CD14-positive monocyte (primary cell): ENCODE data around the gene SFRP5. TPM values are rescaled to one million over a fixed set of nuclear protein-coding genes. Genes with fewer than 3 reads are reported as not detected.

Experiments
- DNase-seq, 3 donors: peaks; one replicate each; pipeline ENCODE4 v3.0.0-alpha.2; 2011 to 2022
- H2AFZ ChIP-seq: 2 replicates; pipeline ENCODE4 v1.6.0; 2012; ENCODE audit warnings: mild to moderate bottlenecking, low read depth, low read length, inconsistent platforms; ENCODE audit not compliant: insufficient read depth, poor library complexity, severe bottlenecking
- H3K27ac ChIP-seq, 2 donors: 1 replicate in 1 of 2; 2 replicates in 1 of 2; pipeline ENCODE4 v1.5.1; 2012 to 2013; ENCODE audit warnings: low read length in 2 of 2, control low read depth in 1 of 2, inconsistent platforms in 1 of 2, low read depth in 1 of 2, mild to moderate bottlenecking in 1 of 2
- H3K27me3 ChIP-seq, 2 donors: one replicate each; pipeline versions ENCODE4 v1.6.0 to v1.6.1; 2011 to 2013; ENCODE audit warnings: low read length in 2 of 2; ENCODE audit not compliant: control insufficient read depth in 2 of 2, insufficient read depth in 2 of 2
- H3K36me3 ChIP-seq, 2 donors: replicated peaks in 1 of 2; 1 replicate in 1 of 2; 2 replicates in 1 of 2; pipeline versions ENCODE4 v1.5.1 to v1.6.1; 2012 to 2013; ENCODE audit warnings: low read length in 2 of 2, control low read depth in 1 of 2, inconsistent platforms in 1 of 2, mild to moderate bottlenecking in 1 of 2; ENCODE audit not compliant: insufficient read depth in 2 of 2, control insufficient read depth in 1 of 2
- H3K4me1 ChIP-seq, 2 donors: 1 replicate in 1 of 2; 2 replicates in 1 of 2; pipeline versions ENCODE4 v1.5.1 to v1.6.1; 2012 to 2013; ENCODE audit warnings: low read length in 2 of 2, control low read depth in 1 of 2, inconsistent platforms in 1 of 2, mild to moderate bottlenecking in 1 of 2, moderate library complexity in 1 of 2; ENCODE audit not compliant: insufficient read depth in 2 of 2, control insufficient read depth in 1 of 2
- H3K4me2 ChIP-seq: replicated peaks from 2 replicates; pipeline ENCODE3; 2012; ENCODE audit warnings: low read length, moderate library complexity, mild to moderate bottlenecking; ENCODE audit not compliant: poor library complexity, severe bottlenecking; ENCODE audit errors: extremely low read depth
- H3K4me3 ChIP-seq, 3 experiments: fragments of 200-600 bp in 1 of 3; sonication (generic) in 1 of 3; replicated peaks in 1 of 3; 1 replicate in 2 of 3; 2 replicates in 1 of 3; pipeline ENCODE4 v1.5.1; 2011 to 2013; ENCODE audit warnings: low read length in 3 of 3, mild to moderate bottlenecking in 3 of 3, control low read depth in 2 of 3, low read depth in 2 of 3, inconsistent platforms in 1 of 3, moderate library complexity in 1 of 3
- H3K79me2 ChIP-seq: 2 replicates; pipeline ENCODE4 v1.6.0; 2012; ENCODE audit warnings: mild to moderate bottlenecking, control low read depth, inconsistent platforms, low read length, moderate library complexity; ENCODE audit not compliant: insufficient read depth
- H3K9ac ChIP-seq: 2 replicates; pipeline ENCODE4 v1.6.0; 2017; ENCODE audit warnings: low read length, mild to moderate bottlenecking; ENCODE audit not compliant: insufficient read depth, poor library complexity, severe bottlenecking
- H3K9me3 ChIP-seq, 2 donors: replicated peaks in 1 of 2; 1 replicate in 1 of 2; 2 replicates in 1 of 2; pipeline versions ENCODE4 v1.5.1 to v1.6.1; 2012 to 2013; ENCODE audit warnings: low read length in 2 of 2, control low read depth in 1 of 2; ENCODE audit not compliant: control insufficient read depth in 1 of 2, insufficient read depth in 1 of 2
- H4K20me1 ChIP-seq: 2 replicates; pipeline ENCODE4 v1.6.0; 2012; ENCODE audit warnings: mild to moderate bottlenecking, low read length, control low read depth, moderate library complexity; ENCODE audit not compliant: insufficient read depth
- H3K27ac Mint-ChIP-seq, 7 donors: one replicate each; pipeline ENCODE4 v1.8.0; 2020; ENCODE audit warnings: mild to moderate bottlenecking in 7 of 7, mixed read lengths in 7 of 7, moderate library complexity in 6 of 7, inconsistent platforms in 2 of 7
- H3K27me3 Mint-ChIP-seq, 3 donors: one replicate each; pipeline ENCODE4 v1.8.0; 2021 to 2022; ENCODE audit warnings: low read depth in 3 of 3, mild to moderate bottlenecking in 3 of 3, mixed read lengths in 3 of 3, moderate library complexity in 3 of 3, inconsistent platforms in 1 of 3
- H3K36me3 Mint-ChIP-seq, 2 donors: one replicate each; pipeline ENCODE4 v1.8.0; 2020; ENCODE audit warnings: mixed read lengths in 2 of 2, inconsistent platforms in 1 of 2, mild to moderate bottlenecking in 1 of 2
- H3K4me1 Mint-ChIP-seq: one replicate; pipeline ENCODE4 v1.8.0; 2020; ENCODE audit warnings: mild to moderate bottlenecking, mixed read lengths
- H3K4me3 Mint-ChIP-seq, 2 donors: one replicate each; pipeline ENCODE4 v1.8.0; 2020; ENCODE audit warnings: mild to moderate bottlenecking in 2 of 2, mixed read lengths in 2 of 2, moderate library complexity in 1 of 2
- H3K9me3 Mint-ChIP-seq, 7 donors: one replicate each; pipeline ENCODE4 v1.8.0; 2020 to 2022; ENCODE audit warnings: mixed read lengths in 7 of 7, mild to moderate bottlenecking in 6 of 7, moderate library complexity in 6 of 7, inconsistent platforms in 2 of 7
- WGBS: methylation state at CpG from one replicate; pipeline ENCODE4 v1.1.5; 2013; ENCODE audit warnings: missing lambda C conversion rate; ENCODE audit not compliant: insufficient coverage; 5-methylcytosine and 5-hydroxymethylcytosine counted together
- intact Hi-C, 2 donors: fragments of 100-400 bp; cut with micrococcal nuclease; formaldehyde crosslinking; loops; one replicate each; pipeline versions ENCODE4 v1.15.0 to v1.15.1; 2023
- polyA plus RNA-seq, 3 donors: library from polyadenylated mRNA; depleted of rRNA in 1 of 3; unstranded in 2 of 3; stranded (reverse) in 1 of 3; fragments of 300-500 nt in 2 of 3; fragments of >200 nt in 1 of 3; fragmentation: Illumina TruSeq in 2 of 3; gene quantifications; 1 replicate in 2 of 3; 2 replicates in 1 of 3; pipeline ENCODE4 v1.2.3, GENCODE V29; 2012 to 2021
- TF ChIP-seq, protein P1 (sequence below): fragments of 200-600 bp; IDR thresholded peaks from one replicate; pipeline ENCODE4 v1.8.0; 2022; ENCODE audit warnings: antibody characterized with exemption, mild to moderate bottlenecking

The SFRP5 gene
- polyA plus RNA-seq, 3 donors, result not detected

GRCh38 chr10:97766106-97766810 lies 5.5 kb downstream of the SFRP5 start:
- no peak overlapping the region for H3K9ac ChIP-seq
- no peak for DNase-seq
- Mint-ChIP-seq H3K4me1 (peaks cover 25% of the 10 kb centered on the region), H3K27me3 (peaks cover 16 to 25% (median 20%) of the 10 kb centered on the region in 3 donors), H3K36me3 (peaks cover 10 to 12% of the 10 kb centered on the region in 2 donors), H3K9me3 (peaks cover 0 to 3% (median 0%) of the 10 kb centered on the region in 7 donors), H3K4me3 (no peak overlapping the region), H3K27ac (no peak overlapping the region)
- no peaks in the 10 kb centered on the region for H3K9me3 ChIP-seq
- peaks cover 11 to 12% of the 10 kb centered on the region in 2 donors for H3K27me3 ChIP-seq
- no peak overlapping the region for H3K27ac ChIP-seq
- H3K4me3 ChIP-seq, result no peak overlapping the region
- 95% methylated on average over 10 of the region's 13 CpGs for WGBS
- intact Hi-C loops, result no loop called here
- H2AFZ ChIP-seq, result no peak overlapping the region
- TF ChIP-seq, protein P1, sequence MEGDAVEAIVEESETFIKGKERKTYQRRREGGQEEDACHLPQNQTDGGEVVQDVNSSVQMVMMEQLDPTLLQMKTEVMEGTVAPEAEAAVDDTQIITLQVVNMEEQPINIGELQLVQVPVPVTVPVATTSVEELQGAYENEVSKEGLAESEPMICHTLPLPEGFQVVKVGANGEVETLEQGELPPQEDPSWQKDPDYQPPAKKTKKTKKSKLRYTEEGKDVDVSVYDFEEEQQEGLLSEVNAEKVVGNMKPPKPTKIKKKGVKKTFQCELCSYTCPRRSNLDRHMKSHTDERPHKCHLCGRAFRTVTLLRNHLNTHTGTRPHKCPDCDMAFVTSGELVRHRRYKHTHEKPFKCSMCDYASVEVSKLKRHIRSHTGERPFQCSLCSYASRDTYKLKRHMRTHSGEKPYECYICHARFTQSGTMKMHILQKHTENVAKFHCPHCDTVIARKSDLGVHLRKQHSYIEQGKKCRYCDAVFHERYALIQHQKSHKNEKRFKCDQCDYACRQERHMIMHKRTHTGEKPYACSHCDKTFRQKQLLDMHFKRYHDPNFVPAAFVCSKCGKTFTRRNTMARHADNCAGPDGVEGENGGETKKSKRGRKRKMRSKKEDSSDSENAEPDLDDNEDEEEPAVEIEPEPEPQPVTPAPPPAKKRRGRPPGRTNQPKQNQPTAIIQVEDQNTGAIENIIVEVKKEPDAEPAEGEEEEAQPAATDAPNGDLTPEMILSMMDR, result no peak
- H4K20me1 ChIP-seq, result no peaks in the 10 kb centered on the region
- H3K36me3 ChIP-seq, result peaks cover 14 to 15% of the 10 kb centered on the region in 2 donors
- peaks cover under 1 to 17% of the 10 kb centered on the region in 2 donors for H3K4me1 ChIP-seq
- H3K4me2 ChIP-seq, result no peak overlapping the region
- H3K79me2 ChIP-seq, result no peaks in the 10 kb centered on the region

DNA sequence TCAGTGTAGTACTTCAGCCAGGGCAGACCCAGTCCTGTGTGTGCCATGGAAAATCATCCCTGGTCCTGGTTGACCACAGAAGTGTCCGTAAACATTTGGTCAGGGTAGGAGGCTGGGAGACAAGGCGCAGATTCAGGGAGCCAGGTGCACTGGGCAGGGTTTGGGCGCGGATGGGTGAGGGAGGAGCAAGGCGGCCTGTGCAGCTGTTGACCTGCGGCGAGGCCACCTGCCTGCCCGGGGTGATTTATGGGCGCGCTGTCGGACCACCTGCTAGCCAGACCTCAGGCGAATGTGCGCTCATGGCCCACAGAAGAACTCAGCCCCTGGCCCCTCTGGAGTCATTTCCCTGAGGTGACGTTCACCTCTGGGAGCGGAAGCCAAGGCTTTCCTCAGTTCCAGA lies 6.6 kb downstream of the SFRP5 start:
- Histone ChIP-seq H3K36me3 (peaks cover 24 to 26% of the 10 kb centered on the region in 2 donors), H2AFZ (no peak overlapping the region), H3K9me3 (no peaks in the 10 kb centered on the region), H3K79me2 (no peaks in the 10 kb centered on the region), H3K4me2 (no peak overlapping the region), H3K4me3 (no peak overlapping the region), H3K9ac (no peak overlapping the region), H4K20me1 (no peaks in the 10 kb centered on the region), H3K27me3 (peaks cover under 1 to 1% of the 10 kb centered on the region in 2 donors), H3K27ac (no peak overlapping the region), H3K4me1 (peaks cover 0 to 6% of the 10 kb centered on the region in 2 donors)
- intact Hi-C loops, result no loop called here
- H3K4me3 Mint-ChIP-seq, result no peak overlapping the region
- H3K9me3 Mint-ChIP-seq, result peaks cover 0 to 1% (median 0%) of the 10 kb centered on the region in 7 donors
- peaks cover 16% of the 10 kb centered on the region for H3K4me1 Mint-ChIP-seq
- TF ChIP-seq, protein P1, result no peak
- 96% methylated on average over 15 of the region's 15 CpGs for WGBS
- peaks cover 20 to 23% of the 10 kb centered on the region in 2 donors for H3K36me3 Mint-ChIP-seq
- no peak overlapping the region for H3K27ac Mint-ChIP-seq
- no peak for DNase-seq
- peaks cover 5 to 14% (median 9%) of the 10 kb centered on the region in 3 donors for H3K27me3 Mint-ChIP-seq
